ENCODE measurements around the gene NPHP4.
A peak's percentile ranks its signal among the peaks of the same experiment; 100 is the strongest.

NPHP4 gene

GRCh38 chr1:6029351-6029750, 37.1 kb upstream of the NPHP4 start:
- H3K79me2 ChIP-seq (ENCODE audit: insufficient read depth, low read length): peaks cover 34% of the 10 kb centered on the region
- H3K4me2 ChIP-seq (ENCODE audit: low read length): no peak overlapping the region
- H2AFZ ChIP-seq (ENCODE audit: low read length): no peak overlapping the region
- H3F3A ChIP-seq (ENCODE audit: insufficient read depth, low read length): no peaks in the 10 kb centered on the region
- H3K4me3 ChIP-seq (ENCODE audit: low read depth, low read length, poor library complexity, severe bottlenecking): no peak overlapping the region
- no peaks in the 10 kb centered on the region for H4K20me1 ChIP-seq (ENCODE audit: insufficient read depth, low read length)
- no peak overlapping the region for H3K27ac ChIP-seq (ENCODE audit: low read depth, low read length, poor library complexity, severe bottlenecking)
- peaks cover 35% of the 10 kb centered on the region; the same call in 1 of the 2 replicates for H3K36me3 ChIP-seq (ENCODE audit: insufficient read depth, low read length)
- TF ChIP-seq EZH2 (IDR thresholded peaks at IDR 0.05; ENCODE audit: borderline replicate concordance, low read length) (no peak), CTCF (IDR thresholded peaks at IDR 0.05; ENCODE audit: low read length) (no peak)
- H3K4me1 ChIP-seq (ENCODE audit: insufficient read depth, low read length, severe bottlenecking): peaks cover 58% of the 10 kb centered on the region
- no peaks in the 10 kb centered on the region for H3K9me3 ChIP-seq (ENCODE audit: low read length)
- no peak overlapping the region for H3K9ac ChIP-seq (ENCODE audit: low read length)
- H3K27me3 ChIP-seq (ENCODE audit: insufficient read depth, low read length): no peaks in the 10 kb centered on the region
- no peaks in the 10 kb centered on the region for H3K9me2 ChIP-seq (ENCODE audit: low read depth, low read length)

GRCh38 chr1:6028042-6028850, 36.0 kb upstream of the NPHP4 start:
- Histone ChIP-seq H3K4me3 (ENCODE audit: low read depth, low read length, poor library complexity, severe bottlenecking) (peak overlapping the region; percentile 77), H3K79me2 (ENCODE audit: insufficient read depth, low read length) (peaks cover 30% of the 10 kb centered on the region), H3K9ac (ENCODE audit: low read length) (peak overlapping the region; percentile 78), H2AFZ (ENCODE audit: low read length) (no peak overlapping the region), H3K27me3 (ENCODE audit: insufficient read depth, low read length) (no peaks in the 10 kb centered on the region), H3K4me2 (ENCODE audit: low read length) (peak overlapping the region; percentile 85), H3K9me2 (ENCODE audit: low read depth, low read length) (no peaks in the 10 kb centered on the region), H3K4me1 (ENCODE audit: insufficient read depth, low read length, severe bottlenecking) (peaks cover 58% of the 10 kb centered on the region), H3K27ac (ENCODE audit: low read depth, low read length, poor library complexity, severe bottlenecking) (peak overlapping the region; percentile 78), H3K9me3 (ENCODE audit: low read length) (no peaks in the 10 kb centered on the region), H3F3A (ENCODE audit: insufficient read depth, low read length) (no peaks in the 10 kb centered on the region), H3K36me3 (ENCODE audit: insufficient read depth, low read length) (peaks cover 28% of the 10 kb centered on the region; the same call in 1 of the 2 replicates), H4K20me1 (ENCODE audit: insufficient read depth, low read length) (no peaks in the 10 kb centered on the region)
- TF ChIP-seq CTCF (IDR thresholded peaks at IDR 0.05; ENCODE audit: low read length) (no peak), EZH2 (IDR thresholded peaks at IDR 0.05; ENCODE audit: borderline replicate concordance, low read length) (no peak)

DNA sequence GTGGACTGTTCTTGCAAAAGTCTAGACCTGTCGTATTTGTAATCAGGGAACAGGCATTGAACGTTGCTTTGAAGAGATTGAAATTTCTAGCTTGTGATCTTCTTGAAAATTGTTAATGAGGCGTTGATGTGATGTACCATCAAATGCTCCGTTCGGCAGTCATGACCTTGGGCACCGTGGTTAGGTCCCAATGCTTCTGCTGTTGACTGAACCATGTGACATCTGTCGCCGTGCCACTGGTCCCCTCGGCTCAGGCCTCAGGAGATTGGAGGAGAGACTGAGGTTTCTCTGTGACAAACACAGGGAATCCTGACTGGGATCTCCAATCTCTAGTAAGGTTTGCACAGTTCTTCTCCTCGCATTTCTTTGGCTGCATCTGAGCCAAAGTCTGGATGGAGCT, 35.4 kb upstream of the NPHP4 start:
- peak overlapping the region; percentile 78 for H3K27ac ChIP-seq (ENCODE audit: low read depth, low read length, poor library complexity, severe bottlenecking)
- H3F3A ChIP-seq (ENCODE audit: insufficient read depth, low read length): no peaks in the 10 kb centered on the region
- H3K79me2 ChIP-seq (ENCODE audit: insufficient read depth, low read length): peaks cover 30% of the 10 kb centered on the region
- no peaks in the 10 kb centered on the region for H4K20me1 ChIP-seq (ENCODE audit: insufficient read depth, low read length)
- H3K36me3 ChIP-seq (ENCODE audit: insufficient read depth, low read length): peaks cover 24% of the 10 kb centered on the region; the same call in 1 of the 2 replicates
- peak overlapping the region; percentile 77 for H3K4me3 ChIP-seq (ENCODE audit: low read depth, low read length, poor library complexity, severe bottlenecking)
- H3K9ac ChIP-seq (ENCODE audit: low read length): peak overlapping the region; percentile 78
- peaks cover 58% of the 10 kb centered on the region for H3K4me1 ChIP-seq (ENCODE audit: insufficient read depth, low read length, severe bottlenecking)
- H3K27me3 ChIP-seq (ENCODE audit: insufficient read depth, low read length): no peaks in the 10 kb centered on the region
- no peaks in the 10 kb centered on the region for H3K9me2 ChIP-seq (ENCODE audit: low read depth, low read length)
- no peak overlapping the region for H2AFZ ChIP-seq (ENCODE audit: low read length)
- no peaks in the 10 kb centered on the region for H3K9me3 ChIP-seq (ENCODE audit: low read length)
- H3K4me2 ChIP-seq (ENCODE audit: low read length): peak overlapping the region; percentile 85
- no peak for TF ChIP-seq CTCF (IDR thresholded peaks at IDR 0.05; ENCODE audit: low read length)
- no peak for TF ChIP-seq EZH2 (IDR thresholded peaks at IDR 0.05; ENCODE audit: borderline replicate concordance, low read length)

Data from OCI-LY1 (cell line).